ENCODE measurements around the gene SLC22A16. TPM values are rescaled to one million over a fixed set of nuclear protein-coding genes. Genes with fewer than 3 reads are reported as not detected.

The SLC22A16 gene
- total RNA-seq, 2 experiments from 2014 or later = not detected

GRCh38 chr6:110486756-110487155 is 10.3 kb upstream of the SLC22A16 start:
- H3K4me3 Mint-ChIP-seq = no peak overlapping the region
- no peaks in the 10 kb centered on the region for H3K36me3 Mint-ChIP-seq (ENCODE audit: low read depth)

GRCh38 chr6:110485491-110485890 is 9.1 kb upstream of the SLC22A16 start:
- intact Hi-C loops (cut with DNase I, micrococcal nuclease) = no loop called here
- no peaks in the 10 kb centered on the region for H3K36me3 Mint-ChIP-seq (ENCODE audit: low read depth)
- DNase-seq = no peak
- peaks cover 7% of the 10 kb centered on the region for H3K27me3 Mint-ChIP-seq
- ChIA-PET CTCF (interaction anchor here (0.7 to 1.3 kb wide), 2 partner anchors 9 to 43 kb away, joined by 3 read pairs; no protein-coding TSS in a partner anchor), POLR2A (interaction anchor here (0.6 kb wide), 1 partner anchor 34 kb away, joined by 3 read pairs; no protein-coding TSS in a partner anchor)
- ATAC-seq = no peak
- no peaks in the 10 kb centered on the region for H3K4me1 Mint-ChIP-seq
- no peak overlapping the region for H3K27ac Mint-ChIP-seq
- no peak overlapping the region for H3K4me3 Mint-ChIP-seq
- no peaks in the 10 kb centered on the region for H3K9me3 Mint-ChIP-seq (ENCODE audit: low read depth)

More at GRCh38 chr6:110486756-110487155, 10.3 kb upstream of the SLC22A16 start:
- intact Hi-C loops (cut with DNase I, micrococcal nuclease) = no loop called here
- H3K9me3 Mint-ChIP-seq (ENCODE audit: low read depth) = no peaks in the 10 kb centered on the region
- H3K4me1 Mint-ChIP-seq = no peaks in the 10 kb centered on the region
- ChIA-PET CTCF (interaction anchor here (1.3 kb wide), 2 partner anchors 8 to 14 kb away, joined by 3 read pairs; no protein-coding TSS in a partner anchor), POLR2A (no interaction called here)
- H3K27me3 Mint-ChIP-seq = peaks cover 10% of the 10 kb centered on the region
- ATAC-seq = no peak
- no peak for DNase-seq
- no peak overlapping the region for H3K27ac Mint-ChIP-seq

- H3K9me3 Mint-ChIP-seq (ENCODE audit: low read depth) = no peaks in the 10 kb centered on the region
- CTCF ChIA-PET = no interaction called here
- POLR2A ChIA-PET = no interaction called here
Observed at GRCh38 chr6:110484321-110484720, 7.9 kb upstream of the SLC22A16 start.

GRCh38 chr6:110482774-110483400 is 6.5 kb upstream of the SLC22A16 start:
- ChIA-PET CTCF (interaction anchor here (0.6 kb wide), 1 partner anchor 36 kb away, joined by 3 read pairs; no protein-coding TSS in a partner anchor), POLR2A (no interaction called here)
- no peak for ATAC-seq
- DNase-seq = no peak
- Mint-ChIP-seq H3K4me1 (no peaks in the 10 kb centered on the region), H3K4me3 (no peak overlapping the region), H3K27me3 (peaks cover 14% of the 10 kb centered on the region), H3K27ac (no peak overlapping the region), H3K36me3 (ENCODE audit: low read depth) (no peaks in the 10 kb centered on the region), H3K9me3 (ENCODE audit: low read depth) (no peaks in the 10 kb centered on the region)
- intact Hi-C loops (cut with DNase I, micrococcal nuclease) = no loop called here

More at GRCh38 chr6:110484321-110484720, 7.9 kb upstream of the SLC22A16 start:
- H3K27me3 Mint-ChIP-seq = peaks cover 7% of the 10 kb centered on the region
- no peak for DNase-seq
- no peaks in the 10 kb centered on the region for H3K4me1 Mint-ChIP-seq
- ATAC-seq = no peak
- H3K36me3 Mint-ChIP-seq (ENCODE audit: low read depth) = no peaks in the 10 kb centered on the region
- H3K4me3 Mint-ChIP-seq = no peak overlapping the region
- intact Hi-C loops (cut with DNase I, micrococcal nuclease) = no loop called here
- H3K27ac Mint-ChIP-seq = no peak overlapping the region

- POLR2A ChIA-PET = no interaction called here
- no peak overlapping the region for H3K27ac Mint-ChIP-seq
- no peak overlapping the region for H3K4me3 Mint-ChIP-seq
- DNase-seq = no peak
- intact Hi-C loops (cut with DNase I, micrococcal nuclease) = no loop called here
- H3K4me1 Mint-ChIP-seq = no peaks in the 10 kb centered on the region
- peaks cover 17% of the 10 kb centered on the region for H3K27me3 Mint-ChIP-seq
- CTCF ChIA-PET = no interaction called here
- H3K9me3 Mint-ChIP-seq (ENCODE audit: low read depth) = no peaks in the 10 kb centered on the region
- no peak for ATAC-seq
- H3K36me3 Mint-ChIP-seq (ENCODE audit: low read depth) = no peaks in the 10 kb centered on the region
Observed at GRCh38 chr6:110481081-110481480, 4.7 kb upstream of the SLC22A16 start.

GRCh38 chr6:110475066-110475653 is 1.3 kb downstream of the SLC22A16 start:
- ATAC-seq (no peak), DNase-seq (no peak)
- peaks cover 9% of the 10 kb centered on the region for H3K4me1 Mint-ChIP-seq
- no peaks in the 10 kb centered on the region for H3K9me3 Mint-ChIP-seq (ENCODE audit: low read depth)
- intact Hi-C loops (cut with DNase I, micrococcal nuclease) = no loop called here
- H3K4me3 Mint-ChIP-seq = peak overlapping the region; percentile 34
- ChIA-PET CTCF (interaction anchor here (1.0 kb wide), 2 partner anchors 18 to 177 kb away, joined by 3 read pairs; no protein-coding TSS in a partner anchor), POLR2A (no interaction called here)
- H3K27ac Mint-ChIP-seq = no peak overlapping the region
- H3K36me3 Mint-ChIP-seq (ENCODE audit: low read depth) = no peaks in the 10 kb centered on the region
- H3K27me3 Mint-ChIP-seq = peaks cover 25% of the 10 kb centered on the region

GRCh38 chr6:110474500-110474899 is 1.9 kb downstream of the SLC22A16 start:
- ATAC-seq = no peak
- H3K27me3 Mint-ChIP-seq = peaks cover 25% of the 10 kb centered on the region
- H3K27ac Mint-ChIP-seq = no peak overlapping the region
- ChIA-PET CTCF (no interaction called here), POLR2A (interaction anchor here (0.6 kb wide), 1 partner anchor 412 kb away, joined by 3 read pairs; no protein-coding TSS in a partner anchor)
- H3K36me3 Mint-ChIP-seq (ENCODE audit: low read depth) = no peaks in the 10 kb centered on the region
- no peak for DNase-seq
- peaks cover 9% of the 10 kb centered on the region for H3K4me1 Mint-ChIP-seq
- no peaks in the 10 kb centered on the region for H3K9me3 Mint-ChIP-seq (ENCODE audit: low read depth)
- no peak overlapping the region for H3K4me3 Mint-ChIP-seq
- intact Hi-C loops (cut with DNase I, micrococcal nuclease) = no loop called here

GRCh38 chr6:110472739-110473138 is 3.7 kb downstream of the SLC22A16 start:
- no peak overlapping the region for H3K27ac Mint-ChIP-seq
- DNase-seq = no peak
- no peaks in the 10 kb centered on the region for H3K9me3 Mint-ChIP-seq (ENCODE audit: low read depth)
- intact Hi-C loops (cut with DNase I, micrococcal nuclease) = no loop called here
- no peaks in the 10 kb centered on the region for H3K36me3 Mint-ChIP-seq (ENCODE audit: low read depth)
- peaks cover 9% of the 10 kb centered on the region for H3K4me1 Mint-ChIP-seq
- H3K27me3 Mint-ChIP-seq = peaks cover 19% of the 10 kb centered on the region
- no peak overlapping the region for H3K4me3 Mint-ChIP-seq
- CTCF ChIA-PET = no interaction called here
- ATAC-seq = no peak
- POLR2A ChIA-PET = no interaction called here

GRCh38 chr6:110471726-110472365 is 4.6 kb downstream of the SLC22A16 start:
- DNase-seq (no peak), ATAC-seq (no peak)
- ChIA-PET POLR2A (no interaction called here), CTCF (interaction anchor here (0.6 kb wide), 1 partner anchor 1422 kb away, joined by 3 read pairs; no protein-coding TSS in a partner anchor)
- Mint-ChIP-seq H3K36me3 (ENCODE audit: low read depth) (no peaks in the 10 kb centered on the region), H3K27me3 (peaks cover 16% of the 10 kb centered on the region), H3K27ac (no peak overlapping the region), H3K4me3 (no peak overlapping the region), H3K4me1 (peaks cover 9% of the 10 kb centered on the region), H3K9me3 (ENCODE audit: low read depth) (no peaks in the 10 kb centered on the region)
- intact Hi-C loops (cut with DNase I, micrococcal nuclease) = no loop called here

- ChIA-PET CTCF (interaction anchor here (0.8 kb wide), 1 partner anchor 11 kb away, joined by 3 read pairs; no protein-coding TSS in a partner anchor), POLR2A (no interaction called here)
- Mint-ChIP-seq H3K27ac (no peak overlapping the region), H3K4me1 (no peaks in the 10 kb centered on the region), H3K9me3 (ENCODE audit: low read depth) (peaks cover 3% of the 10 kb centered on the region), H3K27me3 (peaks cover 8% of the 10 kb centered on the region), H3K4me3 (no peak overlapping the region), H3K36me3 (ENCODE audit: low read depth) (peaks cover 3% of the 10 kb centered on the region)
- no peak for DNase-seq
- intact Hi-C loops (cut with DNase I, micrococcal nuclease) = no loop called here
- ATAC-seq = no peak
Observed at GRCh38 chr6:110468731-110469130, 7.7 kb downstream of the SLC22A16 start.

- no peak for ATAC-seq
- H3K27me3 Mint-ChIP-seq = peaks cover 5% of the 10 kb centered on the region
- ChIA-PET POLR2A (no interaction called here), CTCF (interaction anchor here (0.7 to 0.8 kb wide), 2 partner anchors 12 to 956 kb away, joined by 3 read pairs; no protein-coding TSS in a partner anchor)
- H3K4me3 Mint-ChIP-seq = no peak overlapping the region
- H3K36me3 Mint-ChIP-seq (ENCODE audit: low read depth) = peaks cover 3% of the 10 kb centered on the region
- DNase-seq = no peak
- peaks cover 9% of the 10 kb centered on the region for H3K9me3 Mint-ChIP-seq (ENCODE audit: low read depth)
- no peak overlapping the region for H3K27ac Mint-ChIP-seq
- H3K4me1 Mint-ChIP-seq = no peaks in the 10 kb centered on the region
- intact Hi-C loops (cut with DNase I, micrococcal nuclease) = no loop called here
Observed at GRCh38 chr6:110467566-110468140, 8.8 kb downstream of the SLC22A16 start.

Data from activated CD4-positive, alpha-beta T cell treated with anti-CD3 and anti-CD28 coated beads for 36 hours (primary cell).